H1 (cell line): Measurements from ENCODE around the gene ACSF3. TPM values are rescaled to one million over a fixed set of nuclear protein-coding genes. Genes with fewer than 3 reads are reported as not detected.

ENCODE experiments used
- CTCF ChIA-PET: fragments of 300-600 bp; sonication (Branson Sonifier 250); formaldehyde crosslinking; loops from one replicate; lab custom pipeline; 2021; ENCODE audit not compliant: partially characterized antibody; lab: Charles Lee
- POLR2A ChIA-PET: fragments of 300-600 bp; sonication (Branson Sonifier 250); formaldehyde crosslinking; loops from one replicate; lab custom pipeline; 2021; ENCODE audit warnings: inconsistent platforms; ENCODE audit not compliant: partially characterized antibody; lab: Charles Lee
- DNase-seq, 2 experiments: peaks; one replicate each; pipeline versions ENCODE4 v3.0.0 to v3.0.0-alpha.2; 2010 to 2022; ENCODE audit warnings: low spot score in 2 of 2, low read depth in 1 of 2, mixed read lengths in 1 of 2
- FAIRE-seq: peaks from 2 replicates; lab custom pipeline; 2011; peaks lifted over from hg19 to GRCh38; lab: Jason Lieb, UNC
- H2AFZ ChIP-seq: 2 replicates; pipeline ENCODE4 v1.8.1; 2012; ENCODE audit warnings: low read length, inconsistent platforms
- H2AK5ac ChIP-seq: 2 replicates; pipeline ENCODE4 v1.6.1; 2013; ENCODE audit warnings: low read depth, low read length
- H2BK120ac ChIP-seq: replicated peaks from 2 replicates; pipeline ENCODE3; 2013; ENCODE audit warnings: low read depth, low read length, inconsistent platforms
- H2BK12ac ChIP-seq: 2 replicates; pipeline ENCODE4 v1.6.1; 2013; ENCODE audit warnings: low read depth, low read length
- H2BK15ac ChIP-seq: 2 replicates; pipeline ENCODE4 v1.6.1; 2013; ENCODE audit warnings: low read length
- H2BK20ac ChIP-seq: 2 replicates; pipeline ENCODE4 v1.6.1; 2013; ENCODE audit warnings: low read length
- H2BK5ac ChIP-seq: 2 replicates; pipeline ENCODE4 v1.6.1; 2013; ENCODE audit warnings: low read depth, low read length
- H3K14ac ChIP-seq: 2 replicates; pipeline ENCODE4 v1.6.1; 2013; ENCODE audit warnings: inconsistent platforms; ENCODE audit not compliant: insufficient read length
- H3K18ac ChIP-seq: 2 replicates; pipeline ENCODE4 v1.6.1; 2013; ENCODE audit warnings: low read length; ENCODE audit errors: extremely low read depth
- H3K23ac ChIP-seq: 2 replicates; pipeline ENCODE4 v1.6.1; 2013; ENCODE audit warnings: inconsistent platforms; ENCODE audit not compliant: insufficient read length
- H3K23me2 ChIP-seq: 2 replicates; pipeline ENCODE4 v1.6.1; 2013; ENCODE audit warnings: low read depth, low read length
- H3K27ac ChIP-seq: 2 replicates; pipeline ENCODE4 v1.6.1; 2011; ENCODE audit warnings: low read depth, low read length, inconsistent platforms
- H3K27me3 ChIP-seq, 4 experiments: replicated peaks in 1 of 4; 1 replicate in 1 of 4; 2 replicates in 3 of 4; pipeline versions ENCODE4 v1.6.1 to v1.8.1; 2011 to 2013; ENCODE audit warnings: low read length in 3 of 4, mild to moderate bottlenecking in 3 of 4, inconsistent platforms in 2 of 4, mixed read lengths in 2 of 4, moderate library complexity in 1 of 4; ENCODE audit not compliant: control insufficient read depth in 3 of 4, insufficient read depth in 3 of 4; ENCODE audit errors: extremely low read depth in 1 of 4
- H3K36me3 ChIP-seq, 4 experiments: 2 replicates each; pipeline versions ENCODE4 v1.6.1 to v1.8.1; 2011 to 2013; ENCODE audit warnings: mild to moderate bottlenecking in 4 of 4, low read length in 3 of 4, moderate library complexity in 2 of 4, control low read depth in 1 of 4, inconsistent platforms in 1 of 4; ENCODE audit not compliant: insufficient read depth in 4 of 4, control insufficient read depth in 2 of 4
- H3K4ac ChIP-seq: replicated peaks from 2 replicates; pipeline ENCODE3; 2013; ENCODE audit warnings: low read length, low read depth, mixed read lengths, inconsistent platforms; ENCODE audit not compliant: insufficient read length
- H3K4me1 ChIP-seq, 4 experiments: replicated peaks in 1 of 4; 1 replicate in 1 of 4; 2 replicates in 3 of 4; pipeline versions ENCODE4 v1.6.1 to v1.8.1; 2011 to 2013; ENCODE audit warnings: low read length in 3 of 4, inconsistent platforms in 2 of 4, mixed read lengths in 1 of 4; ENCODE audit not compliant: insufficient read depth in 4 of 4, control insufficient read depth in 3 of 4
- H3K4me2 ChIP-seq, 2 experiments: 2 replicates each; pipeline versions ENCODE4 v1.6.1 to v1.8.1; 2011 to 2013; ENCODE audit warnings: low read depth in 2 of 2, low read length in 2 of 2, control low read depth in 1 of 2, inconsistent platforms in 1 of 2, mild to moderate bottlenecking in 1 of 2; ENCODE audit not compliant: insufficient read depth in 1 of 2
- H3K4me3 ChIP-seq, 4 experiments: fragments of 200-600, 300-600 bp in 1 of 4; sonication (generic), shearing (Covaris generic), sonication (Bioruptor Twin) in 1 of 4; 2 replicates each; pipeline versions ENCODE4 v1.5.1 to v1.8.1; 2011 to 2016; ENCODE audit warnings: low read length in 4 of 4, low read depth in 3 of 4, control low read depth in 2 of 4, inconsistent platforms in 2 of 4, mild to moderate bottlenecking in 2 of 4, mixed read lengths in 1 of 4, moderate library complexity in 1 of 4; ENCODE audit not compliant: insufficient read depth in 2 of 4; ENCODE audit errors: extremely low read depth in 1 of 4
- H3K56ac ChIP-seq: replicated peaks from 2 replicates; pipeline ENCODE3; 2013; ENCODE audit warnings: low read depth, mild to moderate bottlenecking, mixed read lengths, low read length, inconsistent platforms; ENCODE audit not compliant: insufficient read length
- H3K79me1 ChIP-seq: 2 replicates; pipeline ENCODE4 v1.6.1; 2013; ENCODE audit warnings: low read depth, low read length, control low read depth
- H3K79me2 ChIP-seq, 2 experiments: 2 replicates each; pipeline versions ENCODE4 v1.6.1 to v1.8.1; 2012 to 2013; ENCODE audit warnings: low read length in 2 of 2, mild to moderate bottlenecking in 2 of 2, inconsistent platforms in 1 of 2; ENCODE audit not compliant: insufficient read depth in 2 of 2, control insufficient read depth in 1 of 2
- H3K9ac ChIP-seq, 4 experiments: replicated peaks in 1 of 4; 1 replicate in 1 of 4; 2 replicates in 3 of 4; pipeline versions ENCODE4 v1.6.1 to v1.8.1; 2011 to 2013; ENCODE audit warnings: low read depth in 3 of 4, low read length in 3 of 4, control low read depth in 2 of 4, mild to moderate bottlenecking in 2 of 4, moderate library complexity in 2 of 4, inconsistent platforms in 1 of 4; ENCODE audit errors: extremely low read depth in 1 of 4
- H3K9me3 ChIP-seq, 2 experiments: 2 replicates each; pipeline versions ENCODE4 v1.6.1 to v1.8.1; 2012 to 2013; ENCODE audit warnings: mild to moderate bottlenecking in 2 of 2, moderate library complexity in 2 of 2, control low read depth in 1 of 2, inconsistent platforms in 1 of 2, low read depth in 1 of 2, low read length in 1 of 2, mixed read lengths in 1 of 2; ENCODE audit not compliant: insufficient read depth in 2 of 2
- H4K20me1 ChIP-seq, 2 experiments: replicated peaks in 1 of 2; 2 replicates each; pipeline versions ENCODE3 to v1.8.1; 2011 to 2013; ENCODE audit warnings: inconsistent platforms in 2 of 2, low read length in 2 of 2, mild to moderate bottlenecking in 1 of 2; ENCODE audit not compliant: insufficient read depth in 2 of 2, control insufficient read depth in 1 of 2
- H4K5ac ChIP-seq: 2 replicates; pipeline ENCODE4 v1.6.1; 2013; ENCODE audit warnings: low read length, low read depth, mixed read lengths, inconsistent platforms; ENCODE audit not compliant: insufficient read length
- H4K8ac ChIP-seq: 2 replicates; pipeline ENCODE4 v1.8.0; 2013; ENCODE audit warnings: mild to moderate bottlenecking, moderate library complexity, low read length, inconsistent platforms; ENCODE audit not compliant: insufficient read depth; ENCODE audit errors: extremely low read depth
- H4K91ac ChIP-seq: replicated peaks from 2 replicates; pipeline ENCODE3; 2013; ENCODE audit warnings: low read length, mixed read lengths, inconsistent platforms; ENCODE audit not compliant: insufficient read length
- BACH1 ChIP-seq: IDR thresholded peaks from 2 replicates; pipeline ENCODE4 v1.6.1; 2012; ENCODE audit warnings: low read length, improper control_type of control experiment
- CBX8 ChIP-seq: fragments of 300-800, 300-1000 bp; sonication (generic); IDR thresholded peaks from 2 replicates; pipeline ENCODE4 v1.7.1; 2016; ENCODE audit warnings: low read depth, low read length, borderline replicate concordance
- CTCF ChIP-seq, 3 experiments: IDR thresholded peaks; 1 replicate in 2 of 3; 2 replicates in 1 of 3; pipeline versions ENCODE4 v1.5.1 to v1.6.1; 2011; ENCODE audit warnings: low read length in 3 of 3, mild to moderate bottlenecking in 3 of 3, inconsistent platforms in 2 of 3, low read depth in 1 of 3, moderate library complexity in 1 of 3; ENCODE audit not compliant: insufficient read depth in 1 of 3; ENCODE audit errors: control extremely low read depth in 1 of 3
- EP300 ChIP-seq, 2 experiments: IDR thresholded peaks; 1 replicate in 1 of 2; 2 replicates in 1 of 2; pipeline ENCODE4 v1.6.1; 2011 to 2012; ENCODE audit warnings: low read depth in 2 of 2, low read length in 2 of 2, mild to moderate bottlenecking in 2 of 2, borderline replicate concordance in 1 of 2, inconsistent platforms in 1 of 2, moderate library complexity in 1 of 2
- MAX ChIP-seq: IDR thresholded peaks from 2 replicates; pipeline ENCODE4 v1.6.1; 2012; ENCODE audit warnings: inconsistent platforms
- PHF8 ChIP-seq: fragments of 200-600 bp; sonication (generic); conservative IDR thresholded peaks from 2 replicates; pipeline ENCODE4 v1.7.1; 2012; ENCODE audit warnings: low read depth, mild to moderate bottlenecking, inconsistent platforms, low read length, moderate library complexity
- POLR2A ChIP-seq, 2 experiments: IDR thresholded peaks; 1 replicate in 1 of 2; 2 replicates in 1 of 2; pipeline ENCODE4 v1.6.1; 2011; ENCODE audit warnings: low read depth in 2 of 2, low read length in 2 of 2, mild to moderate bottlenecking in 2 of 2; ENCODE audit errors: control extremely low read depth in 1 of 2
- RFX5 ChIP-seq: IDR thresholded peaks from 2 replicates; pipeline ENCODE4 v1.6.1; 2011; ENCODE audit warnings: low read depth, low read length, improper control_type of control experiment, borderline replicate concordance
- SIN3A ChIP-seq, 2 experiments: IDR thresholded peaks in 1 of 2; conservative IDR thresholded peaks in 1 of 2; 2 replicates each; pipeline ENCODE4 v1.6.1; 2011 to 2012; ENCODE audit warnings: low read length in 2 of 2, improper control_type of control experiment in 1 of 2, low read depth in 1 of 2, mild to moderate bottlenecking in 1 of 2
- SP4 ChIP-seq: IDR thresholded peaks from 2 replicates; pipeline ENCODE4 v1.6.1; 2012; ENCODE audit warnings: low read length, inconsistent platforms
- TAF7 ChIP-seq: optimal IDR thresholded peaks from 2 replicates; pipeline ENCODE3; 2011; ENCODE audit warnings: low read depth, mild to moderate bottlenecking, inconsistent platforms, low read length, moderate library complexity, borderline replicate concordance
- WGBS, 2 experiments: shearing (Covaris generic) in 1 of 2; methylation state at CpG; one replicate each; pipeline versions ENCODE4 v1.1.6 to v1.1.7; 2013 to 2015; ENCODE audit warnings: low lambda C conversion rate in 2 of 2, mixed read lengths in 2 of 2, inconsistent platforms in 1 of 2, low coverage in 1 of 2, missing lambda C conversion rate in 1 of 2; ENCODE audit not compliant: insufficient replicate concordance in 2 of 2, insufficient coverage in 1 of 2, insufficient read length in 1 of 2; ENCODE audit errors: extremely low coverage in 1 of 2, missing lambda C conversion rate in 1 of 2; 5-methylcytosine and 5-hydroxymethylcytosine counted together
- polyA plus RNA-seq, 7 experiments: library from polyadenylated mRNA; depleted of rRNA in 3 of 7; stranded (reverse) in 5 of 7; unstranded in 2 of 7; fragments of >200 nt in 5 of 7; fragments of 200-250 nt in 2 of 7; gene quantifications; 1 replicate in 5 of 7; 2 replicates in 1 of 7; 4 replicates in 1 of 7; pipeline versions ENCODE4 v1.2.1 to v1.2.3, GENCODE V29; 2011 to 2013; ENCODE audit warnings: missing spikeins in 2 of 7, mixed read lengths in 2 of 7
- total RNA-seq: library from RNA; stranded (reverse); fragmentation: NEBNext Ultra II Directional; extraction: Animal tissue kit (Norgen Biotek cat#: 25700); gene quantifications from 2 replicates; pipeline ENCODE4 v1.2.1, GENCODE V29; 2021

The ACSF3 gene
- total and polyA plus RNA-seq, 2 of the 8 experiments (the other 6 are each of a cell fraction or from before 2014, with no cell fraction given) = 15.6 to 22.9 TPM

DNA sequence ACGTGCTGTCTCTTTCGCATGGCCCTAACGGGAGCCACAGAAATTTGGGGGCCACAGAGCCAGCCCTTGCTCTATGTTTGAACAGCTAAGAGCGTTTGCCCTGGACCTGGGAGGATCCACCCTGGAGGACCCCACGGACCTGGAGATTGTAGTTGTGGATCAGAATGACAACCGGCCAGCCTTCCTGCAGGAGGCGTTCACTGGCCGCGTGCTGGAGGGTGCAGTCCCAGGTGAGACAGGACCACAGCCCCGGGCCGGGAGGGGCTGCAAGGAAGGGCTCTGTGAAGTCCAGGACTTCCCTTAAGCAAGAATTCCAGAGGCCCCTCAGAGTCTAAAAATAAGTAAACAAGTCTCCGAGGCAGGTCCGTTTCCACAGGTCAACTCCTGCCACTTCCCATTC, 89.8 kb downstream of the ACSF3 start:
- no peaks in the 10 kb centered on the region for H3K23me2 ChIP-seq
- WGBS, 2 experiments = 72% methylated on average over 13 of the region's 13 CpGs; no CpG with 5 or more reads in 1 of the 2 experiments
- no peak overlapping the region for H3K27ac ChIP-seq
- no peak overlapping the region for H3K9ac ChIP-seq
- H4K91ac ChIP-seq = no peak overlapping the region
- H2AFZ ChIP-seq = no peak overlapping the region
- FAIRE-seq (no peak), DNase-seq (peak in 1 of 2 experiments; percentile 46)
- no peak overlapping the region for H3K14ac ChIP-seq
- no peak overlapping the region for H3K4me2 ChIP-seq
- H3K9me3 ChIP-seq = no peaks in the 10 kb centered on the region
- no peaks in the 10 kb centered on the region for H3K36me3 ChIP-seq
- H2BK5ac ChIP-seq = no peak overlapping the region
- H3K4me1 ChIP-seq = no peaks in the 10 kb centered on the region
- no peak overlapping the region for H3K56ac ChIP-seq
- H4K5ac ChIP-seq = no peak overlapping the region
- peaks cover 0 to 1% of the 10 kb centered on the region in 2 experiments for H4K20me1 ChIP-seq
- H3K23ac ChIP-seq = no peak overlapping the region
- no peaks in the 10 kb centered on the region for H3K79me2 ChIP-seq
- no peak overlapping the region for H3K4me3 ChIP-seq
- no peak overlapping the region for H2AK5ac ChIP-seq
- H3K27me3 ChIP-seq = no peaks in the 10 kb centered on the region; a peak in 2 of 7 replicates
- no peak overlapping the region for H3K18ac ChIP-seq
- H4K8ac ChIP-seq = no peak overlapping the region; the same call in 1 of the 2 replicates
- ChIA-PET POLR2A (interaction anchor here (1.4 to 1.5 kb wide), 2 partner anchors 9 to 373 kb away, joined by 5 to 7 read pairs; partner anchors contain the start of gene APRT), CTCF (no interaction called here)
- H2BK20ac ChIP-seq = no peak overlapping the region
- H2BK15ac ChIP-seq = 0 out of 2 replicates have a peak overlapping the region, but pooled peaks have one; percentile 61
- no peaks in the 10 kb centered on the region for H3K79me1 ChIP-seq
- H2BK120ac ChIP-seq = no peak overlapping the region
- no peak overlapping the region for H2BK12ac ChIP-seq
- no peak overlapping the region for H3K4ac ChIP-seq
- no peak for TF ChIP-seq EP300 (IDR thresholded peaks at IDR 0.05; ENCODE audit: borderline replicate concordance in 1 of 2, low read depth in 2 of 2, low read length in 2 of 2)
- no peak for TF ChIP-seq SP4
- no peak for TF ChIP-seq TAF7
- TF ChIP-seq RFX5 = no peak
- TF ChIP-seq SIN3A (conservative IDR thresholded peaks at IDR 0.05 in 1 of 2, IDR thresholded peaks at IDR 0.05 in 1 of 2; ENCODE audit: low read depth in 1 of 2, low read length in 2 of 2) = no peak
- TF ChIP-seq MAX = peak; percentile 61
- no peak for TF ChIP-seq CBX8
- TF ChIP-seq CTCF (IDR thresholded peaks at IDR 0.05; ENCODE audit: control extremely low read depth in 1 of 3, insufficient read depth in 1 of 3, low read depth in 1 of 3, low read length in 3 of 3) = peak in 1 of 3 experiments; percentile 12; a peak in 1 of 4 replicates
- no peak for TF ChIP-seq PHF8
- no peak for TF ChIP-seq BACH1
- TF ChIP-seq POLR2A (IDR thresholded peaks at IDR 0.05; ENCODE audit: control extremely low read depth in 1 of 2, low read depth in 2 of 2, low read length in 2 of 2) = no peak
